ENCODE measurements around the gene PRPF19.
A peak's percentile ranks its signal among the peaks of the same experiment; 100 is the strongest.

Gene PRPF19

GRCh38 chr11:60905047-60905446 lies 1.3 kb downstream of the PRPF19 start:
- TF ChIP-seq EZH2 (IDR thresholded peaks at IDR 0.05; ENCODE audit: borderline replicate concordance, low read depth, low read length, severe bottlenecking) (no peak), CTCF (IDR thresholded peaks at IDR 0.05; ENCODE audit: borderline replicate concordance, extremely low read depth, low read length, poor library complexity, severe bottlenecking) (no peak)
- DNase-seq, result no peak
- peaks cover 56% of the 10 kb centered on the region for H4K20me1 ChIP-seq (ENCODE audit: insufficient read depth, low read length)
- H3K9me3 ChIP-seq (ENCODE audit: insufficient read depth, low read length, severe bottlenecking), result no peaks in the 10 kb centered on the region
- H2AFZ ChIP-seq (ENCODE audit: low read depth, low read length), result no peak overlapping the region
- H3K4me3 ChIP-seq (ENCODE audit: low read depth in 1 of 2, low read length in 2 of 2), result peak overlapping the region; percentile 95 to 98; a peak in 3 of 4 replicates
- H3K36me3 ChIP-seq (ENCODE audit: insufficient read depth, low read length), result peaks cover 50% of the 10 kb centered on the region
- H3K4me1 ChIP-seq (ENCODE audit: insufficient read depth, low read length), result peaks cover 39% of the 10 kb centered on the region
- peak overlapping the region; percentile 86 for H3K27ac ChIP-seq (ENCODE audit: low read length)
- no peaks in the 10 kb centered on the region for H3K27me3 ChIP-seq (ENCODE audit: insufficient read depth, low read length, poor library complexity)
- H3K4me2 ChIP-seq (ENCODE audit: insufficient read depth, low read length), result peak overlapping the region; percentile 74
- ATAC-seq (ENCODE audit: insufficient read depth, low read depth), result no peak
- H3K79me2 ChIP-seq (ENCODE audit: insufficient read depth, low read length), result peaks cover 44% of the 10 kb centered on the region
- H3K9ac ChIP-seq (ENCODE audit: low read depth, low read length), result peak overlapping the region; percentile 99

- Histone ChIP-seq H3K9ac (ENCODE audit: low read depth, low read length) (no peak overlapping the region), H3K36me3 (ENCODE audit: insufficient read depth, low read length) (peaks cover 74% of the 10 kb centered on the region), H3K9me3 (ENCODE audit: insufficient read depth, low read length, severe bottlenecking) (no peaks in the 10 kb centered on the region), H3K4me1 (ENCODE audit: insufficient read depth, low read length) (peaks cover 37% of the 10 kb centered on the region), H2AFZ (ENCODE audit: low read depth, low read length) (no peak overlapping the region), H3K27me3 (ENCODE audit: insufficient read depth, low read length, poor library complexity) (no peaks in the 10 kb centered on the region), H3K4me2 (ENCODE audit: insufficient read depth, low read length) (no peak overlapping the region), H3K27ac (ENCODE audit: low read length) (no peak overlapping the region), H3K79me2 (ENCODE audit: insufficient read depth, low read length) (peaks cover 44% of the 10 kb centered on the region), H4K20me1 (ENCODE audit: insufficient read depth, low read length) (peaks cover 60% of the 10 kb centered on the region), H3K4me3 (ENCODE audit: low read depth in 1 of 2, low read length in 2 of 2) (no peak overlapping the region)
- ATAC-seq (ENCODE audit: insufficient read depth, low read depth) (no peak), DNase-seq (no peak)
- no peak for TF ChIP-seq CTCF (IDR thresholded peaks at IDR 0.05; ENCODE audit: borderline replicate concordance, extremely low read depth, low read length, poor library complexity, severe bottlenecking)
- no peak for TF ChIP-seq EZH2 (IDR thresholded peaks at IDR 0.05; ENCODE audit: borderline replicate concordance, low read depth, low read length, severe bottlenecking)
Observed at GRCh38 chr11:60902625-60903024, 3.8 kb downstream of the PRPF19 start.

GRCh38 chr11:60900673-60901404 lies 5.5 kb downstream of the PRPF19 start:
- H2AFZ ChIP-seq (ENCODE audit: low read depth, low read length), result no peak overlapping the region
- no peaks in the 10 kb centered on the region for H3K27me3 ChIP-seq (ENCODE audit: insufficient read depth, low read length, poor library complexity)
- peaks cover 28% of the 10 kb centered on the region for H3K4me1 ChIP-seq (ENCODE audit: insufficient read depth, low read length)
- H3K9ac ChIP-seq (ENCODE audit: low read depth, low read length), result no peak overlapping the region
- DNase-seq (no peak), ATAC-seq (ENCODE audit: insufficient read depth, low read depth) (no peak)
- no peak overlapping the region for H3K4me2 ChIP-seq (ENCODE audit: insufficient read depth, low read length)
- no peaks in the 10 kb centered on the region for H3K9me3 ChIP-seq (ENCODE audit: insufficient read depth, low read length, severe bottlenecking)
- H3K79me2 ChIP-seq (ENCODE audit: insufficient read depth, low read length), result peaks cover 39% of the 10 kb centered on the region
- H4K20me1 ChIP-seq (ENCODE audit: insufficient read depth, low read length), result peaks cover 58% of the 10 kb centered on the region
- H3K36me3 ChIP-seq (ENCODE audit: insufficient read depth, low read length), result peaks cover 92% of the 10 kb centered on the region
- no peak for TF ChIP-seq CTCF (IDR thresholded peaks at IDR 0.05; ENCODE audit: borderline replicate concordance, extremely low read depth, low read length, poor library complexity, severe bottlenecking)
- TF ChIP-seq EZH2 (IDR thresholded peaks at IDR 0.05; ENCODE audit: borderline replicate concordance, low read depth, low read length, severe bottlenecking), result no peak
- no peak overlapping the region for H3K27ac ChIP-seq (ENCODE audit: low read length)
- H3K4me3 ChIP-seq (ENCODE audit: low read depth in 1 of 2, low read length in 2 of 2), result no peak overlapping the region

All from DND-41 (cell line).